Stomach smooth muscle (tissue), 2 donors: ENCODE measurements around the gene TSPY4.
"Not testable (repeated sequence)": the region's sequence is repeated elsewhere in the genome, so short reads cannot be mapped to it uniquely, and the experiment has no call there.

Experiments used
- H3K27ac ChIP-seq: one replicate; pipeline ENCODE4 v1.7.0; 2013; ENCODE audit warnings: mild to moderate bottlenecking, low read length, inconsistent platforms
- H3K27me3 ChIP-seq, 2 donors: one replicate each; pipeline ENCODE4 v1.7.0; 2013; ENCODE audit warnings: low read length in 2 of 2; ENCODE audit not compliant: insufficient read depth in 2 of 2, control insufficient read depth in 1 of 2
- H3K36me3 ChIP-seq, 2 donors: one replicate each; pipeline ENCODE4 v1.7.0; 2013; ENCODE audit warnings: low read length in 2 of 2; ENCODE audit not compliant: control insufficient read depth in 2 of 2, insufficient read depth in 2 of 2
- H3K4me1 ChIP-seq: one replicate; pipeline ENCODE4 v1.7.0; 2013; ENCODE audit warnings: low read length; ENCODE audit not compliant: control insufficient read depth, insufficient read depth
- H3K4me3 ChIP-seq, 2 donors: one replicate each; pipeline ENCODE4 v1.7.0; 2013; ENCODE audit warnings: low read length in 2 of 2
- H3K9ac ChIP-seq, 2 donors: one replicate each; pipeline ENCODE4 v1.7.0; 2013; ENCODE audit warnings: low read length in 2 of 2, mild to moderate bottlenecking in 1 of 2
- H3K9me3 ChIP-seq, 2 donors: one replicate each; pipeline ENCODE4 v1.7.0; 2013; ENCODE audit warnings: low read length in 2 of 2; ENCODE audit not compliant: control insufficient read depth in 2 of 2
- donor health status: healthy.
- donor health status: Pancreatic carcinoma.

Gene TSPY4

GRCh38 chrY:9337164-9337563 is at the start of gene TSPY4:
Gene TSPY4 (plus strand): TSS chrY:9337464. CDS start chrY:9337510, 46 bp downstream.
- not testable (repeated sequence) for H3K36me3 ChIP-seq, H3K4me1 ChIP-seq, H3K9me3 ChIP-seq, H3K4me3 ChIP-seq, H3K27ac ChIP-seq, H3K27me3 ChIP-seq, H3K9ac ChIP-seq

GRCh38 chrY:9320996-9321395 is 16.3 kb upstream of the TSPY4 start:
- H3K27ac ChIP-seq, result no peak overlapping the region
- no peaks in the 10 kb centered on the region for H3K4me1 ChIP-seq
- H3K9me3 ChIP-seq, result no peaks in the 10 kb centered on the region
- no peak overlapping the region for H3K9ac ChIP-seq
- H3K27me3 ChIP-seq, result no peaks in the 10 kb centered on the region
- no peak overlapping the region for H3K4me3 ChIP-seq
- no peaks in the 10 kb centered on the region for H3K36me3 ChIP-seq

- H3K4me3 ChIP-seq, H3K27ac ChIP-seq, H3K9me3 ChIP-seq, H3K36me3 ChIP-seq, H3K9ac ChIP-seq, H3K27me3 ChIP-seq, H3K4me1 ChIP-seq: not testable (repeated sequence)
These were observed 20.2 kb downstream of the TSPY4 start, which contains the start of gene TSPY8 for GRCh38 chrY:9357497-9357896. Gene TSPY8 (plus strand): TSS chrY:9357797. CDS start chrY:9357843, 46 bp downstream.
